Measurements from ENCODE around the gene HDAC1. TPM values are rescaled to one million over a fixed set of nuclear protein-coding genes. Genes with fewer than 3 reads are reported as not detected.
A peak's percentile ranks its signal among the peaks of the same experiment; 100 is the strongest.

The HDAC1 gene
- total and polyA plus RNA-seq, 10 of the 15 experiments (the other 5 are each of a cell fraction or from before 2014, with no cell fraction given): 147 to 331 (median 168) TPM

DNA sequence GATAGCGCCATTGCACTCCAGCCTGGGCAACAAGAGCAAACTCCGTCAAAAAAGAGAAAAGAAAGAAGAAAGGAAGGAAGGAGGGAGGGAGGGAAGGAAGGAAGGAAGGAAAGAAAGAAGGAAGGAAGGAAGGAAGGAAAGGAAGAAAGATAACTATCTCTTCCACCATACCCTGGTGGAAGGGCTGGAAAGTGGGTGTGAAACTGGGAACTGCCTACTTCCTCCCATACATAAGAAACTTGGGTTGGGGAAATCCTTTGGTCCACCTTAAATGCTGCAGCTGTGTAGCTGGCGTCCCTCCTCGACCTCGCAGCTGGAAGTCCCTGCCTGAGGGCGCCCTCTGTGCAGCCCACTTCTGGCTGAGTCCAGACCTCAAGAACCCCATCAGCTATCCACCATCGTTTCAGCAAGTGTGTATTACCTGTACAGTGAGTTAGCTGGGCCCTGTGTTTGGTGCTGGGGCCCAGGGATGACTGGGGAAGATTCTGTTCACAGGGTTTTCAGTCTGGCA is 49.5 kb upstream of the HDAC1 start (continued):
- TF ChIP-seq SPI1 (IDR thresholded peaks at IDR 0.05; ENCODE audit: borderline replicate concordance, insufficient read depth, low read depth, low read length) (peak; percentile 35; the same call in 1 of the 2 replicates), TAF1 (IDR thresholded peaks at IDR 0.05; ENCODE audit: borderline replicate concordance, low read depth, low read length) (no peak), SREBF2 (IDR thresholded peaks at IDR 0.05; ENCODE audit: low read length) (no peak), SMC3 (IDR thresholded peaks at IDR 0.05; ENCODE audit: borderline replicate concordance, low read length) (no peak), HDGF (IDR thresholded peaks at IDR 0.05) (peak; percentile 77; the same call in 1 of the 2 replicates), HCFC1 (IDR thresholded peaks at IDR 0.05; ENCODE audit: low read length) (no peak), NBN (IDR thresholded peaks at IDR 0.05) (peak; percentile 30; the same call in 1 of the 2 replicates), ZNF207 (IDR thresholded peaks at IDR 0.05; ENCODE audit: borderline replicate concordance) (no peak), NKRF (conservative IDR thresholded peaks at IDR 0.05) (no peak), MTA2 (IDR thresholded peaks at IDR 0.05; ENCODE audit: low read depth) (no peak; the same call in 1 of the 2 replicates), EED (IDR thresholded peaks at IDR 0.05; ENCODE audit: low read depth) (0 out of 2 replicates have a peak, but pooled peaks have one; percentile 45), PML (IDR thresholded peaks at IDR 0.05; ENCODE audit: low read length) (no peak), KLF5 (IDR thresholded peaks at IDR 0.05; ENCODE audit: partially characterized antibody) (no peak), MTA3 (IDR thresholded peaks at IDR 0.05; ENCODE audit: borderline replicate concordance, low read length) (no peak), WRNIP1 (IDR thresholded peaks at IDR 0.05; ENCODE audit: borderline replicate concordance, low read depth, low read length) (no peak), REST (IDR thresholded peaks at IDR 0.05; ENCODE audit: low read depth, low read length) (no peak), ZSCAN29 (IDR thresholded peaks at IDR 0.05) (no peak)
- TF ChIP-seq, protein P1, sequence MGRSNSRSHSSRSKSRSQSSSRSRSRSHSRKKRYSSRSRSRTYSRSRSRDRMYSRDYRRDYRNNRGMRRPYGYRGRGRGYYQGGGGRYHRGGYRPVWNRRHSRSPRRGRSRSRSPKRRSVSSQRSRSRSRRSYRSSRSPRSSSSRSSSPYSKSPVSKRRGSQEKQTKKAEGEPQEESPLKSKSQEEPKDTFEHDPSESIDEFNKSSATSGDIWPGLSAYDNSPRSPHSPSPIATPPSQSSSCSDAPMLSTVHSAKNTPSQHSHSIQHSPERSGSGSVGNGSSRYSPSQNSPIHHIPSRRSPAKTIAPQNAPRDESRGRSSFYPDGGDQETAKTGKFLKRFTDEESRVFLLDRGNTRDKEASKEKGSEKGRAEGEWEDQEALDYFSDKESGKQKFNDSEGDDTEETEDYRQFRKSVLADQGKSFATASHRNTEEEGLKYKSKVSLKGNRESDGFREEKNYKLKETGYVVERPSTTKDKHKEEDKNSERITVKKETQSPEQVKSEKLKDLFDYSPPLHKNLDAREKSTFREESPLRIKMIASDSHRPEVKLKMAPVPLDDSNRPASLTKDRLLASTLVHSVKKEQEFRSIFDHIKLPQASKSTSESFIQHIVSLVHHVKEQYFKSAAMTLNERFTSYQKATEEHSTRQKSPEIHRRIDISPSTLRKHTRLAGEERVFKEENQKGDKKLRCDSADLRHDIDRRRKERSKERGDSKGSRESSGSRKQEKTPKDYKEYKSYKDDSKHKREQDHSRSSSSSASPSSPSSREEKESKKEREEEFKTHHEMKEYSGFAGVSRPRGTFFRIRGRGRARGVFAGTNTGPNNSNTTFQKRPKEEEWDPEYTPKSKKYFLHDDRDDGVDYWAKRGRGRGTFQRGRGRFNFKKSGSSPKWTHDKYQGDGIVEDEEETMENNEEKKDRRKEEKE (IDR thresholded peaks at IDR 0.05): no peak
- TF ChIP-seq, protein P2, sequence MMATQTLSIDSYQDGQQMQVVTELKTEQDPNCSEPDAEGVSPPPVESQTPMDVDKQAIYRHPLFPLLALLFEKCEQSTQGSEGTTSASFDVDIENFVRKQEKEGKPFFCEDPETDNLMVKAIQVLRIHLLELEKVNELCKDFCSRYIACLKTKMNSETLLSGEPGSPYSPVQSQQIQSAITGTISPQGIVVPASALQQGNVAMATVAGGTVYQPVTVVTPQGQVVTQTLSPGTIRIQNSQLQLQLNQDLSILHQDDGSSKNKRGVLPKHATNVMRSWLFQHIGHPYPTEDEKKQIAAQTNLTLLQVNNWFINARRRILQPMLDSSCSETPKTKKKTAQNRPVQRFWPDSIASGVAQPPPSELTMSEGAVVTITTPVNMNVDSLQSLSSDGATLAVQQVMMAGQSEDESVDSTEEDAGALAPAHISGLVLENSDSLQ (IDR thresholded peaks at IDR 0.05): no peak

Data from GM12878 (cell line).